OCI-M2 (cell line): ENCODE measurements around the gene MAN1B1.
"Not testable (repeated sequence)": the region's sequence is repeated elsewhere in the genome, so short reads cannot be mapped to it uniquely, and the experiment has no call there.

Experiments used
- DNase-seq: peaks from one replicate; lab custom pipeline; 2025; ENCODE audit not compliant: unreplicated experiment; lab: John Stamatoyannopoulos, UW

Gene MAN1B1

DNA sequence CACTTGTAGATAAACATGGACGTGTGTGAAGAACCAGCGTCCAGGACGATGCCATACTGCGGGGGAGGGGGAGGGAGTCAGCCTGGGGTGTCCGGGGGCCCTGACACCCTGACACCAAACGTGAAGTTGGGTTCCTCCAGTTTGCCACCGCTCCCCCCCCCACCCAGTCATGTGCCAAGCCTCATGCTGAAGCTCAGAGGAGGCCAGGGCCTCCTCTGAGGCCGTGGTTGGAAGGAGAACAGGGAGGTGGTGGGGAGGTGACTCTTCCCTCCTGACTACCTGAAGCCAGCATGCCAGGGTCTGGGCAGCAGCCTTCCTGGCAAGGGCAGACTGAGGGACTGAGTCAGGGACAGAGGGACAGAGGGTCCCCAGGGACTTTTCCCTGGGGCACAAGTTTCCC, 34.5 kb upstream of the MAN1B1 start:
- no peak for DNase-seq

DNA sequence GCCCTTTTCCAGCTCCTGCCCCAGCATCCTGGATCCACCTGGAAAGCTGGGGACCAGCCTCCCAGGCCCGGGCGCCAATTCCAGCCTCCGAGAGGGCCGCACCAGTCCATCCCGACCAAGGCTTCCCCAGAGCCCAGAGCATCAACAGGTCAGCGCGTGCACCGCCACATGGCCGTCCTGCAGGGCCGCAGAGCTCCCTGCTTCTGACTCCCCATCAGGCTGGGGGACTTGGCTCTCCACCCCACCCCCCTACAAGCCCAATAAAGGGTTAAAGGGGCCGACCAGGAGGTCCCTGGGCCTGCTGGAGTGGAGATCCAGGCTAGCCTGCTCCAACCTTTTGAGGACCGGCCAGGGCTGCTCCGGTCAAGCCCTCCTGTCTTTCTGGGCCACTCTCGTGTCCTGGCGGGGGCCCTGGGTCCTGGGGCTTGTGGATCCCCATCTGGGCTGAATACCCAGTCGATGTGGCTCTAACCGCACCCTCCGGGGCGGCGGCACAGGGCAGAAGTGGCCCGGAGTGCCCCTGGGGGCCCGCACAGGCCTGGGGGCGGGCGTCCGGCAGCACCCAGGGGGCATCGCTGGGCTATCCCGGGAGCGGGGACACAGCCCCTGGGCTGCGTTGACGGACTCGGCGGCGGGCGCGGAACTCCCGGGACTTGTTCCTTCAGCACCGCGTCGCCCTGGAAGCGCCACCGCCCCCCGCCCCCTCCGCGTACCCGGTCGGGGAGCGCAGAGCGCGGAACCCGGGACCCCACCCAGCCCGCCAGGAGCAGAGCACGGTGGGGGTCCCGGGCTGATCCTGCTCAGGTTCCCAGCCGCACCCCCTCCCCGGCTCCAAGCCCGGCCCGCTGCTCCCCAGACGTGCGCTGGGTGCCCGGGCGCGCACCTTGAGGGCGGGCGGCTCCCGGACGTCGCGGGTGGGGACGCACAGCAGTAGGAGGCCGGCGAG, 33.5 kb upstream of the MAN1B1 start:
- DNase-seq = no peak

DNA sequence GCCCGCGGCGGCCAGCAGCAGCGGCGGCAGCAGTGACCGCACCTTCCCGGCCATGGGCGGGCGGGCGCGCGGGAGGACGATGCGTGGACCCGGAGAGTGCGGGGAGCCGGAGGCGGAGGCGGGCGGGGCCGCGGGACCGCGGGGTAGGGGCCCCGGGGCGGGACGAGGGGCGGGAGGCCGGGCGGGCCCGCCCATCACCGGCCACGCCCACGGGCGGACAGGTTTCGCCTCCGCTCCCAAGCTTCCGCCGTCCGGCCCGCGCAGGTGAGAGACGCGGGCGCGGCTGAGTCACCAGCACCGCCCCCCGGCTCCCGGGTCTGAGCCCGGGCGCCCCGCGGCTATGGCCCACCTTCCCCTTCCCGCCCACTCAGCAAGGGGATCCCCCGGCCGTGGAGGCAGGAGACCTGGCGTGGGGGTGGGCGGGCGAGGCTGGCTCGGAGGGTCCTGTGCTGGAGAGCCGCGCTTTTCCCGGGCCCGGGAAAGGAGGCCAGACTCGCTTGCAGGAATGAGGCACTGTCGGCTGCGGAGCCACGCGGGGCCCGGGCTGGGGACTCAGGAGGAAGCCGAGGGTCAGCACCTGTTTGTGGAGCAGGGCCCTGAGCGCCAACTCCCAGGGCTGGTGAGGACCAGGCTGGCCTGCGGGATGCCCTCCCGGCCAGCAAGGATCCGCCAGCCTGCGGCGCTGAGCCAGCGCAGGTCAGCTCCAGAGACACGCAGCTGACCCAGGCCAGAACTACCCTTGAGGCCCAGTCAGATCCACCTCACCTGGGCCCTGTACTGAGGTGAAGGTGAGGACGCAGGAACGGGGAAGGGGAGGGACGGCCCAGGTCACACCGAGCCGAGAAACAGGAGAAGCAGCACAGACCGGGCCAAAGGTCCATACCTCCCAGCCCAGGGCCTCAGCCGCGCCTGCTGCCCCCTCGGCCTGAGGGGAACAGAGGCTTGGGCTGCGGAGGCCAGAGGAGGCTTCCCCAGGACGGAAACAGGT, 32.5 kb upstream of the MAN1B1 start, which contains the start of gene ENTPD2:
Gene ENTPD2 (minus strand): TSS at position 118 of the 988 bp plus-strand sequence. CDS start 64 bp downstream, at position 54.
- no peak for DNase-seq

DNA sequence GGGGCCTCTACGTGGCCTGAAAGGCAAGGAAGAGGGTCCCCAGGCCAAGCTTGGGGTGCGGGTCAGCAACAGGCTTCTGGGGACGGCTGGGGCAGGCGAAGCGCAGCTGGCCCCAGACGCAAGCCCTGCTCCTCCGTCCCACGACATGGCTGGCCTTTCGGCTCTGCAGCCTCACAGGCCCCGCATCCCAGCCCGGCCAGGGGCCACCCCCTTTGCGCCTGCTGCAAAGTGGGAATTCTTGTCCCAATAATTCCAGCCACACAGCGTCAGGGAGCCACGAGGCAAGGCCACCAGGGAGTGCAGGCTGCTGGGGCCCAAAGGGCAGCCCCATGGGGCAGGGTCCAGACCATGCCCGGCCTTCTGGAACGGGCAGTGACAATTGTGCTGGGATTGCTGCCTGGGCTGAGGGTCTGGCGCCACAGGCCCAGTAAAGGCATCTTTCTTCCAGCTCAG, 31.8 kb upstream of the MAN1B1 start:
- DNase-seq = no peak

DNA sequence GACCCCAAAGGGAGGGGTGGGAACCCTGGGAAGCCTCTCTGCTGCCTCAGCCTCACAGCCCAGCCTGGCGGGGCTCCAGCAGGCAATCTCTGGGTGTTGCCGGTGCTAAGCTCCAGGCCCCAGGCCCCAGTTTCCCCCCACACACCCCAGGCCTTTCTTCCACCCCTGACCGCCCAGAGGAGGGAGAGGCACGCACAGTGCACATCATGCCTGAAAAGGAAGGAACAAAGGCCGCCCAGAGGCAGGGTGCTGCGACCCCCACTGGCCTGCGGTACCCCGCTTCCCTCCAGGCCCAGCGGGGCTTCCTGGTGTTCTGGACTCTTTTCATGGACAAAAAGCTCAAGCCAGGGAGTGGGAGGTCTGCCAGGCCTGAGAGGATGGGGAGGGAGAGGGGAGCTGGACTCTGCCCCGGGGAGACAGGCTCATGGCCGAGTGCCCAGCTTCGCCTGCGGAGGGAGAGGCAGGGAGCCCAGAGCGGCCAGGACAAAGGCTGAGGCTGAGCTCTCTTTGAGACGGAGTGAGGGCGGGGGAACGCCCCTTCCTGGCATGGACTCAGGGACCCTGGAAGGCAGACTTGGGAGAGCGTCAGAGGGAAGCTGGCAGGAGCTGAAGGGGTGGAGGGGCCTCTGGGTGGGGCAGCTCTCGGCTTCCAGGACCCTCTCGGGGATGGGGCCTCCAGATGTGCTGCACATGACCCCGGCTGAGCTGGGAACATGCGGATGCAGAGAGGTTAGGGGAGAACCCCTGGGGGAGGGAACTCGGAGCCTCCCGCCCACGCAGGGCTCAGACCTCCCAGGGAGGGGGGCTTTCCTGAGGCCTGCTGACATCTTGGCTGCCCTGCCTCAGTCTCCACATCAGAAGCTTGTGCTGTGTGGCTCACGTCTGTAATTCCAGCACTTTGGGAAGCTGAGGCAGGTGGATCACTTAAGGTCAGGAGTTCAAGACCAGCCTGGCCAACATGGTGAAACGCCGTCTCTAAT, 31.1 kb upstream of the MAN1B1 start:
- no peak for DNase-seq

DNA sequence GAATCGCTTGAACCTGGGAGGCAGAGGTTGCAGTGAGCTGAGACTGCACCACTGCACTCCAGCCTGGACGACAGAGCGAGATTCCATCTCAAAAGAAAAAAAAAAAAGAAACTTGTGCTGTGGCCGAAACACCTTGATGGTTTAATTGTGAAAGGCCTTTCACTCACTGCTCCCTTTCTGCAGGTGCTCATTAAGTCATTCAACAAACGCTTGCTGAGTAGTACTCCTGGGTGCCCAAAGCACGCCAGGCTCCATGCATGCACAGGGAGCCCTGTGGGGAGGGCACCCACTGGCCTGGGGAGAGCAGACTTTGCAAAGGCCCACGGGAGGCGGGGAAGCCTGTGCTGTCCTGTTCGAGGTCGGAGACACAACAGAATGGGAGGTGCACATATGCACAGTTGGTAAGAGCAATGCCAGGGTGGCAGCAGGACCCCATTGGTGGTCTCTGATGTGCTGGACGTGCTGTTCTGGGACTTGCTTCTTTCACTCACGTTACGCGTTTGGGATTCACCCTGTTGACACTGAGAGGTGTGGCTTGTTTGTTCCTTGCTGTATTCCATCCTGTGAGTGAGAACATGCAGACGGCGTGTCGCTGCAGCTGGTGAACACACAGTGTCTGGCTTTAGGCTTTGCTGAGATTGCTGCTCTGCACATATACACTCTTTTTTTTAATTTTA, 29.9 kb upstream of the MAN1B1 start:
- no peak for DNase-seq

DNA sequence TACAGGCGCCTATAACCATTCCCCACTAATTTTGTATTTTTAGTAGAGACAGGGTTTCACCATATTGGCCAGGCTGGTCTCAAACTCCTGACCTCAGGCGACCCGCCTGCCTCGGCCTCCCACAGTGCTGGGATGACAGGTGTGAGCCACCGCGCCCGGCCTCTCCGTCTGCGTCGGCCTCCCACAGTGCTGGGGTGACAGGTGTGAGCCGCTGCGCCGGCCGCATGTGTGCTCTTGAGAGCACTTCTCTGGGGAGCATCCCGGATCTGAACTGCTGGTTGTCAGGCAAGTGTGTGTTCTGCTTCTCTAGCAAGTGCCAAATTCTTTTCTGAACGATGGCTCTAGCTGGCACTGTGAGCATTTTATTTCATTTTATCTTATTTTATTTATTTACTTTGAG, 29.2 kb upstream of the MAN1B1 start:
- no peak for DNase-seq

DNA sequence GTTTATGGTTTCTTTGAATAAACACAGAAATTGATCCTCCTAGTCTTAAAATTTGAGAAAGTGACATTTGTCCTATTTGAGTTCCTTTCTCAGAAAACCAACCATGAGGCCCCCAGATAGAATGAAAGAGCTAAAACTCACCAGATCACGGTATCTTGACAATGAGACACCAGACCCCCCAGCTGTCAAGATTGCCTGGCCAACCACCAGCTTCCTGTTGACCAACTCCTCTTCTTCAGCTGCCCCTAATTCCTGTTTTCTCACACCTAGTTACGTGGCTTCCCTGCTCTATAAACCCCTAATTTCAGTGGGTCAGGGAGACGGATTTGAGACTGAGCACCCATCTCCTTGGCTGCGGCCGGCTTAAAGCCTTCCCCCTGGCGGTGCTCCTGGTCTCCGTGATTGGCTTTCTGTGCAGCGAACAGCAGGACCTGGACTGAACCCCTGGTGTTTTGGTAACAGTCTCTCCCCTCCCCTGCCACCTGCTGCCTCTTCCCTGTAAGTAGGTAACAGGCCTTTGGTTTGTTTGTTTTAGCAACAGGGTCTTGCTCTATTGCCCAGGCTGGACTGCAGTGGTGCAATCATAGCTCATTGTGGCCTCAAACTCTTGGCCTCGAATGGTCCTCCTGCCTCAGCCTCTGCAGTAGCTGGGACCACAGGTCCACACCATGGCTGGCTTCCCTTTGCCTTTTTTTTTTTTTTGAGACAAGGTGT, 28.1 kb upstream of the MAN1B1 start:
- DNase-seq = no peak

DNA sequence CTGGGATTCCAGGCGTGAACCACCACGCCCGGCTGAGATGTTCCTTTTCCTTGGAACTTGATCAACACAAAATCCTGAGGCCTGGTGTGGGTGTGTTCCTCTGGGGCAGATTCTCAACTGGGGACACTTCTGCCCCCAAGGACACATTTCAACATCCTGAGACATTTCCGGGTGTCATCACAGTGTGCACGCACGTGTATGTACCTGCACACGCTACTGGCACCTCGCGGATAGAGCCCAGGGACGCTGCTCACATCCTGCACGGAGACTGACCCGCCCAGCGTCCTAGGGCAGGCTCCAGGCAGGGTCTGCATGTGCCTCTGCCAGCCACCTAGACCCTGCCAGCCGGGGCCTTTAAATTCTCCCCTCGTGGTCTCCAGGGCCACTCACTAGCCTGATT, 24.4 kb upstream of the MAN1B1 start:
- no peak for DNase-seq

DNA sequence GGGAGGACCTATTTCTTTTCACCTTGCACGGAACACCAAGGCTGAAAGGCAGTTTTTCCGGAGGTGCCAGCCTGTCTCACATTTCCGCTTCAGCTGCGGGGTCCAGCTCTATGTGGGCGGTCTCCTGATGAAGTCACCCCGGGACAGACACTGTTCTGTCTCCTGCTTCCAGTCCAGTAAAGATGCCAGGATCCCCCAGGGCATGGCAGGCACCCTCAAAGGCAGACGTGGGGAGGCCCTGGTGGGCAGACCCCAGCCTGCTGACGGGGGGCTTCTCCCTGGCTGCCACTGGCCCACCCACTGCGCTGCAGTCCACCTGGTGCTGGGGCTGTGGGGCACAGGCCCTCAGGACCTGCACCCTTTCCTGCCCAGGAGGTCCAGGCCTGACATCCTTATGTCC, 24.0 kb upstream of the MAN1B1 start:
- DNase-seq = not testable (repeated sequence)

DNA sequence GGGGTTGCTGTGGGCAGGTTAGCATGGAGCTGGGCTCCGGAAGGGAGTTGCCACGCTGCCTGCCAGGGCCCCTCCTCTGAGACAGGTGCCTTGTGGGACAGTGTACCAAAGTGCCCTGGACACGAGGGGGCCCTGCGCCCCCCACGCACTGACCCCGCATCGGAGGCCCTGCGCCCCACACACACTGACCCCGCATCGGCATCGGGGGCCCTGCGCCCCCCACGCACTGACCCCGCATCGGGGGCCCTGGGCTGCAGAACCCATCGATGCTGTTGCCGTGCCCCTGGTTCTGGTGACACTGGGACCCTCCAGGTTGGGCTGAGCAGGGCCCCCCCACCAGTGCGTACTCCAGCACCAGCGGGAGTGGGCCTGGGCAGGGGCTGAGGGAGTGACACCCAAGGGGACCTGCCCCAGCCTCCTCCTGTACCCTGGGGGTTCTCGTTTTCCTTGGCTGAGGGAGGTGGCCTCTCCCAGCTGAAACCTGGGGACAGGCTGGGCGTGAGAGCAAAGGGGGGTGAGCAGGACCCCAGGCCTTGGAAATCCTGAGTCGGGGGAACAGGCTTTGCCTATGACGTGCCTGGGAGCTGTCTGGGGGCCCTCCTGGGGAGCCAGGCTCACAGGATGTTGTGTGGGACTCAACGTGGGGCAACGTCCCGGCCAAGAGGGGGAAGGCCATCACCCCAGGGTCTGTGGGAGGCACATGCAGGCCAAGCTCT, 23.3 kb upstream of the MAN1B1 start:
- no peak for DNase-seq

DNA sequence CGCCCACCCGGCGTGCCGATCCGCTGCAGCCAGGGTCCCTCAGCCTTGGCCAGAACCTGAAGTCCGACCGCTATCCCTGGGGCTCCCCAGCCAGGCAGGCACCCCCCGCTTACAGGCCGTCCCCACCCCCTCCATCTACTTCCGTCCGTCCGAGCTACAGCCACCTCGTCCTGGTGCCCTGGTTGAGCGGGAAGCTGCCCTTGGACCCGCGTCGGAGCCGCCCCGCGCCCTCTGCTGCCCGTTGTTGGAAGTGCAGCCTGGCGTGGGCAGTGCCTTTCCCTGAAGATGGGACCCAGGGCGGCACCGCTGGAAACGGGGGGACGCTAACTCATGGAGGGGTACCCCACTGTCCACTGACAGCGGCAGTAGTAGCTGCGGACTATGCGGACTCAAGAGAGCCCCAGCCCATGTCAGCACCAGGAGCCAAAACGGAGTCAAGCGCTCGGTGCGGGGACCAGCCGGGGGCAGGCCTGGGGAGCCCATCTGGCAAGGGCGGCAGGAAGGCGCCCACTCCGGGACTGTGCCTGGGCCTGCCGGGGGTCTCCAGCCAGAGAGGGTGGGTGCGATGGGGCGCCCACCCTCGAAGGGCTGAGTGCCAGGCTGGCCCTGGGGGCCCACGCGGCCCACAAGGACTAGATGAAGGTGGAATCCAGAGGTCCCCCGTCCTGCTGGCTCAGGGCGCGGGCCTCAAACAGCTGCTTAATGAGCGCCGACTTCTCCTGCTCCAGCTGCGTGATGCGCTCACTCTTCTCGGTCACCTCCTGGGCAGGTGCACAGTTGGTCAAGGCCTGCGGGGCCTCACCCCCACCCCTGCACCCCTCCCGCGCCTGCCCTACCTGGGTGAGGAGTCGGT, 22.5 kb upstream of the MAN1B1 start:
- DNase-seq = no peak

DNA sequence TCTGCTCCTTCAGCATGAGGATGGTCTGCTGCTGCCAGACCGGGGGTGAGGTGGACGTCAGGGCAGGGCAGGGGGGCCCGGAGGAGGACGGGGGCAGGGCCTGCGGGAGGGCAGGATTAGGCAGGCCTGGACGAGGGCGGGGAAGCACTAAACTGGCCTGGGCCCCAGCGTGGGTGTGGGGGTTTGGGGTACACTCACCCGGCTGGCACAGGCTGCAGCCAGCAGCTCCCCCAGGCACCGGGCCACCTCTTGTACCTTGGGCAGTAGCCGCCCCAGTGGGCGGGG, 22.0 kb upstream of the MAN1B1 start:
- DNase-seq = no peak

DNA sequence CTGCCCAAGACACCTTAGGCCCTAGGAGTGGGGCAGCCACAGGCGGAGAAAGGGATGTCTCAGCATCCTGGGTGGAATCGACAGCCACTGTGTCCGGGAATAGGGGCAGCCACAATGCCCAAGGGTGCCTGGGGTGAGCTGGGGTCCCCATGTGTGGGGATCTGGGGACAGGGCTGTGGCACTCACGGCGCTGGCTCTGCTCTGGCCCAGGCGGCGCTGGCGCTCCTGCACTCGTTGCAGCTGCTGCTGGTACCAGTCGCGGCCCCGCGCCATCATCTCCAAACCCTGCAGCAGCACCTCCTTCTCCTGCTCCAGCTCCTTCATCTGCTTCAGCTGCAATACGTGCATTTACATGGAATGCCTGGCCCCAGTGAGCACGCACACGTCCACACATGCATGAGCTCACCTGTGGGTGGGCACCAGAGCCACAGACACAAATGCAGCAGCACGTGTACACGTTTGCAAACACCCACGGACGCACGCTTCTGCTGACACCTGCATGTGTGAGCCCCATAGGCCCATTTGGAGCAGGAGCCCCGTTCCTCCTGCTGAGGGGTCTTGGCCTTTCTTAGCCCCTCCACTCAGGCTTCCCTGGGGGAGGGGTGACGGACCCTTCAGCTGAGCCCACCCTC, 21.3 kb upstream of the MAN1B1 start:
- no peak for DNase-seq

DNA sequence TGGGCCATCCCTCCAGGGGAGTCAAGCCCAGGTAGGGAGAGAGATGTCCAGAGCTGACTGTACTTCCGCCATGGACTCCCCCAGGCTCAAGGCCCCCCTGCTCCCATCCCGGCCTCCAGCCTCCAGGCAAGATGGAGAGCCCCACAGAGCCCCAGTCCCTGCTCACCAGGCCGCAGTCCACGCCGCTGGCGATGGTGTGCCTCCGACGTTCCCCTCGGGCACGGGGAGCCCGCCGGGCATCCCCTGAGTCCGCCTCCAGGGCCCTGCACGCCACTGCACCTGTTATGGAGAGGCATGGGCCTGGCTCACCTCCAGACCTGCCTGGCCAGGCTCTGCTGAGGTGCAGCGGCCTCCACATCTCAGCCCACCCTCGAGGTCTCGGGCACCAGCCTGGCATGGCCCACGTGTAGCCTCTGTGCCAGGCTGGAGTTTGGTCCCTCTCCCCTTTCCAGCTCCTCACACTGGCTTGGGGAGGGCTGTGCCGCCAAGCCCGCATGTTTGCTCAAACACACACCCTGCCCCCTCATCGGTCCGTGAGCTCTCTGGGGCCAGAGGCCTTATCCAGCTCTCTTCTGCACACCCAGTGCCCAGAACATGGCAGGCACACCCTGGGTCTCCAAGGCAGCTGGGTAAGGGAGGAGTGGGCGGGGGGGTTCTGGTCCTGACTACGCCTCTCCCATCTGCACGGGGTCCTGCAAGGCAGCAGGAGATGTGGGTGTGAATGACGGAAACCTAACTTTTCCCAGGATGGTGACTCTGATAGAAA, 20.5 kb upstream of the MAN1B1 start:
- DNase-seq = no peak

DNA sequence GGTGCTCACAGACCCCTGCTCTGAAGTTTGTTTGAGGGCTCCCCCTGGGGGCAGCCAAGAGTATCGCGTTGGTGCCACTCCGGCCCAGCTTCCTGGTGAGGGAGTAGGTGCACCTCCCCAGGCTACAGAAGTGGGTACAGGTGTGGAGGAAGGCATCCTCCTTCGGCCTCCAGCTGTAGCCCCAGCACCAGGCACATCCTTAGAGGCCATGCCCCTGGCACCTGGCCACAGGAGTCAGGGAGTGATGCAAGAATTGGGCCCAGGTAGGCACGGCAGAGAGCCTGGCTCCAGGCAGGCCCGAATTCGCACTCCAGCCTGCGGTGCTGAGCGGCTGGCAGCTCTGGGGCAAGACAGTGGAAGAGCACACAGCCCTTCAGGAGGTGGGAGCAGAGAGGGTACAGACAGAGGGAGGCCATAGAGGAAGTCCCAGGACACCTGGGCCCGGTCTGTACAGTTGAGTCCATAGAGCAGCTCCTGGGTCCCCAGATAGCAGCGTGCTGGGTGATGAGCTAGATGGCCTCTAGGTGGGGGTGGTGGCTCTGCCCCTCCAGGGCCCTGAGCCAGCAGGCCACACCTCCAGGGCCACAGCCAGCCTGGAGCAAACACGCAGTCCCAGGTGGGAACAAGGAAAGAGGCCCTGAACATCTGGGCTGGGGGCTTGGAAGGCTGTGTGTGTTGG, 18.8 kb upstream of the MAN1B1 start:
- no peak for DNase-seq
